ENCODE results near the gene PPFIBP1.

PPFIBP1 gene

DNA sequence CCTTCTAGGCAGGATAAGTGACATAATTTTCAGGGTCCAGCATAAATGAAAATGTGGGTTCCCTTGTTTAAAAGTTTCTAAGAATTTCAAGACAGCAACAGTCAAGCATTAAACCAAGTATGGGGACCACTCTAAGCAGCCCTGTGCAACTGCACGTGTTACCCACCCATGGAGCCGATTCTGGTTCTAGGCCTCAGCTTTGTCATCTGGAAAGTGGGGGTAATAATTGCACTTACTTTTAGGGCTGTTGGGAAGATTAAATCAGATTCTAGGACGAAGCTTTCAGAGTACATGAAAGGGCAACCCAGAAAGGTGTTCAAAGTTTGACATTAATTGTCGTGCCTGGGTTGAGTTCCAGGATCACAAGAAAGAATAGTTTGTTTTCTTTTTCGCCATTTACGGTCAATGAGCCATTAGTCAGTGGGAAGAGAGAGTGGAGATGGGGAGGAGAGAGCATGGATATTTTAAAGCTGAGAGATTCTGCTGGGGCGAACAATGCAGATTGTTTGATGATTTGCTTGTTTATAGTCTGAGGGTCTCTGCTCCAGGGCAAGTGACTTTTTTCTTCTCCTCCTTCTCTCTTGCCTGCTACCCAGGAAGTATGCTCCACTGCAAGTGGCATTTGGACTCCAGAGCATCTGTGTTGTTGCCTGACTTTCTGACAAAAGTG, 10.7 kb upstream of the PPFIBP1 start:
- H3K9me3 ChIP-seq (ENCODE audit: control insufficient read depth, insufficient read depth, low read length) = no peaks in the 10 kb centered on the region
- no peaks in the 10 kb centered on the region for H3K36me3 ChIP-seq (ENCODE audit: control insufficient read depth, insufficient read depth, low read length)
- H3K27me3 ChIP-seq (ENCODE audit: control insufficient read depth, insufficient read depth, low read length) = no peaks in the 10 kb centered on the region
- no peak overlapping the region for H3K27ac ChIP-seq (ENCODE audit: low read depth, low read length)
- no peak overlapping the region for H3K9ac ChIP-seq (ENCODE audit: low read depth, low read length)
- H3K4me3 ChIP-seq (ENCODE audit: low read depth, low read length) = no peak overlapping the region
- H3K4me1 ChIP-seq (ENCODE audit: control insufficient read depth, insufficient read depth, low read length) = peaks cover 8% of the 10 kb centered on the region; the same call in 1 of the 2 replicates

DNA sequence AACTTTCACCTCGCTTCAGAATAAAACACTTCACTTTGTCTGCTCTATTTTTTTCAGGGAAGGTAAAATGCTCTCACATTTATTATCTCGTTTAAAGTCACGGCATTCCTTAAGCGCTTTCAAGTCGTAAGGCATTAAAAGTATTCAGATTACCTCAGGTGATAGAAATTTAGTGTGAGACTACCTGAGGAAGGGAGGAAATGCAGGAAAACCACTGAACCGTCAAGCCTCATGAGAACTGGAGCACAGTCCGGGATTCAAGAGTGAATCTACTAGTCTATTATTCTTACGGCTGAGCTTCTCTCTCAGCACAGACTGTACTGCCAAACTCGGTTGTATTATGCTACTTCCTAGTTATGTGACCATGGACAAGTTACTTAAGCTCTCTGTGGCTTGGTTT, 8.3 kb upstream of the PPFIBP1 start:
- H3K36me3 ChIP-seq (ENCODE audit: control insufficient read depth, insufficient read depth, low read length) = no peaks in the 10 kb centered on the region
- no peaks in the 10 kb centered on the region for H3K9me3 ChIP-seq (ENCODE audit: control insufficient read depth, insufficient read depth, low read length)
- H3K4me1 ChIP-seq (ENCODE audit: control insufficient read depth, insufficient read depth, low read length) = peaks cover 10% of the 10 kb centered on the region
- H3K4me3 ChIP-seq (ENCODE audit: low read depth, low read length) = no peak overlapping the region
- H3K27me3 ChIP-seq (ENCODE audit: control insufficient read depth, insufficient read depth, low read length) = no peaks in the 10 kb centered on the region
- no peak overlapping the region for H3K9ac ChIP-seq (ENCODE audit: low read depth, low read length)
- no peak overlapping the region for H3K27ac ChIP-seq (ENCODE audit: low read depth, low read length)

DNA sequence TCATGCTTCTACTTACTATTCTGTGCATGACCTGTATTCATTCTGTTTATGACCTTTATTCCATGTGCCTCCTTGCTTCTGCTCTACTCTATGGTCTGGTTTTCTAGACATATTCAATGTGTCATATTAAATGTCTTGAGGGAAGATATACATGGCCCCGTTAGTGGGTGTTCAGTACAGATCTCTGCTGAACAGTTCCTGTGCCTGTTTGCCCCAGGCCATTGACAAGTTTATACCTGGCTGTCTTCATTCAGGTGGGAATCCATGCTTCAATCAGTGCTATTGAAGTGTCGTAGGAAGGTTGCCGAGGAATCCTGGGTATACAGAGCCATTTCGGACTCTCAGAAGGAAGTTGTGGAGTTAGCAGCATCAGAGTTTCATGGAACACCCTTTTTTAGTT, 7.4 kb upstream of the PPFIBP1 start:
- H3K9ac ChIP-seq (ENCODE audit: low read depth, low read length) = no peak overlapping the region
- H3K27ac ChIP-seq (ENCODE audit: low read depth, low read length) = no peak overlapping the region
- no peak overlapping the region for H3K4me3 ChIP-seq (ENCODE audit: low read depth, low read length)
- peaks cover 19% of the 10 kb centered on the region for H3K4me1 ChIP-seq (ENCODE audit: control insufficient read depth, insufficient read depth, low read length)
- H3K27me3 ChIP-seq (ENCODE audit: control insufficient read depth, insufficient read depth, low read length) = no peaks in the 10 kb centered on the region
- H3K9me3 ChIP-seq (ENCODE audit: control insufficient read depth, insufficient read depth, low read length) = no peaks in the 10 kb centered on the region
- no peaks in the 10 kb centered on the region for H3K36me3 ChIP-seq (ENCODE audit: control insufficient read depth, insufficient read depth, low read length)

DNA sequence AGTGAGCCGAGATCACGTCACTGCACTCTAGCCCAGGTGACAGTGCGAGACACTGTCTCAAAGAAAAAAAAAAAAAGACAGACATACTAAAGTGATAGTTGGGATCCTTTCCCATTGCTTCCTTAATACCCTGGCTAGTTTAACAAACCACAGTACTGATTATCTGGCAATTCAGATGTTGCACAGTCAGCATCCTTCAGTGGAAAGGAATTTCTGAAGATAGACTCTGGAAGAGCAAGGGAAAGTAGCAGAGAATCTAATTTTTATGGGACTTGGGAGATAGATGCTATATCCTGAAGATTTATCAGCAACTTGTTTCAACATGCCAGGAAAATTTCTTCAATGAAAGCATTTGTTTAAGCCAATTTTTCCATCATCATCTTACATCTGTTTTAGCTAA, 6.5 kb upstream of the PPFIBP1 start:
- Histone ChIP-seq H3K27ac (ENCODE audit: low read depth, low read length) (no peak overlapping the region), H3K9ac (ENCODE audit: low read depth, low read length) (no peak overlapping the region), H3K4me3 (ENCODE audit: low read depth, low read length) (no peak overlapping the region), H3K27me3 (ENCODE audit: control insufficient read depth, insufficient read depth, low read length) (no peaks in the 10 kb centered on the region), H3K4me1 (ENCODE audit: control insufficient read depth, insufficient read depth, low read length) (peaks cover 19% of the 10 kb centered on the region), H3K36me3 (ENCODE audit: control insufficient read depth, insufficient read depth, low read length) (no peaks in the 10 kb centered on the region), H3K9me3 (ENCODE audit: control insufficient read depth, insufficient read depth, low read length) (no peaks in the 10 kb centered on the region)

DNA sequence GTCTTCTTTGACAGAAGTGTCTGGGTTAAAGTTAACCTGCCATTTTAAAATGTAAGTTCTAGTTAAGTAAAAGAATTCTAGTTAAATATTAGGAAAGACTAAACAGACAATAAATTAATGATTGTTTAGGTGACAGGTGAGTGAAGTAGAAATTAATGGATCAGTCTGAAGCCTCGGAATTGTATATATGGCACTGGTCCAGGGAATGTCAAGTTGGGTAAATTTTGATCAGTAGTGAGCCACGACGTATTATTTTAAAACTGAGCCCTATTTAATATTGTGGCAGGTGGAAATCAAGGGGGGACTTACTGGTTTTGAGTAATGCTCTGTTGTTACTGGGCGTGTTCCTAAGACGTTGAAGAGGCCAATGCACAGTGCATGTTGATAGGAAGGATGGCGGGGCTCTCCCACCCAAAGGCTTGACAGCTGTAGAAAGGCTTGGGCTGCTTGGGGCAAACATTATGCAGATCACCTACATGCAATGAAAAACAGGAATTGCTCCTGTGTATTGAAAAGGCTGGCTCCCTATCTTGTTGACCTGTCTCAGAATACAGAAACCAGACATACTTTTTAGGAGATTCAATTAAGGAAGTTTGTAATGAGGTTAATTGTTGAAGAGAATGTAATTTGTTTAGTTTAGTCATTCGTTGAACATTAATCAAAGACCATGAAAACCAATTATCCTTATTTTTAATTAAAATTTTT, 5.9 kb upstream of the PPFIBP1 start:
- Histone ChIP-seq H3K9ac (ENCODE audit: low read depth, low read length) (no peak overlapping the region), H3K27me3 (ENCODE audit: control insufficient read depth, insufficient read depth, low read length) (no peaks in the 10 kb centered on the region), H3K4me1 (ENCODE audit: control insufficient read depth, insufficient read depth, low read length) (peaks cover 21% of the 10 kb centered on the region), H3K4me3 (ENCODE audit: low read depth, low read length) (no peak overlapping the region), H3K9me3 (ENCODE audit: control insufficient read depth, insufficient read depth, low read length) (no peaks in the 10 kb centered on the region), H3K36me3 (ENCODE audit: control insufficient read depth, insufficient read depth, low read length) (no peaks in the 10 kb centered on the region), H3K27ac (ENCODE audit: low read depth, low read length) (no peak overlapping the region)

DNA sequence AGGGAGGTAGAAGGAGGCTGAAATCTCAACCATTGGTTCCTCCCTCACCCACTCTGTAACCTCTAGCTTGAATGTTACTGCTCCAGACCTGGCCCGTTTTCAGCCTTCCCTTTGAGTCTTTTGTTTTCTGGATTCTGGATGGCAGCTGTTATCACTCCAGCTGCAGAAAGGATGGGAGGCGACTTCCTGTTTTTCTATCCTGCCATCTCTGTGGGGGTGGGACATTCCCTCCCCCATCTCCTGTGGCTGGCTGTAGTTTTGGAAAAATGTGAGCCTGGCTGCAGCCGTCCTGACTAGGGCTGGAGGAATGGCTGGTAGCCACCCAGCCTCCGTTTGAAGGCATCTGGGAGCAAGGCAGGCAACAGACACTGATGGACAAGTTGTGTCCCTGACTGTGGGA, 2.9 kb upstream of the PPFIBP1 start:
- Histone ChIP-seq H3K27ac (ENCODE audit: low read depth, low read length) (peak overlapping the region; percentile 44), H3K4me3 (ENCODE audit: low read depth, low read length) (no peak overlapping the region)

DNA sequence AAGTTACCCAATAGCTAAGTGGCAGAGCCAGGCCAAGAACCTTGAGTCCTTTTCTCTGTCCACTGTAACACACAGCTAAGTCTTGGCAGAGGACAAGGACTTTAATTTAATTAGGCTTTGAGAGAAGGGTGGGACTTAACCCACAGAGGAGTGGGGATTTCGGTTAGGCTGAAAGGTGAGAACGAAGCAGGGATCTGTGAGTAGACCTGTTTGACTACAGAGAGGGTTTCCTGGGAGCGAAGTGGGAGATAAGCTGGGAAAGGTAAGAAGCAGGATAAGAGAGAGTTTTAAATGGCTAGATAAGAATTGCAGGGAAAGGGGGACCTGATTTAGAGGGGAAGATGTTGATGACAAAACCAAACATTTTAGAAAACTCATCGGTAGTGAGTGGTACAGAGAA, 2.0 kb upstream of the PPFIBP1 start:
- Histone ChIP-seq H3K9ac (ENCODE audit: low read depth, low read length) (no peak overlapping the region), H3K27ac (ENCODE audit: low read depth, low read length) (no peak overlapping the region), H3K36me3 (ENCODE audit: control insufficient read depth, insufficient read depth, low read length) (no peaks in the 10 kb centered on the region), H3K4me3 (ENCODE audit: low read depth, low read length) (no peak overlapping the region), H3K9me3 (ENCODE audit: control insufficient read depth, insufficient read depth, low read length) (no peaks in the 10 kb centered on the region), H3K27me3 (ENCODE audit: control insufficient read depth, insufficient read depth, low read length) (peaks cover 10% of the 10 kb centered on the region), H3K4me1 (ENCODE audit: control insufficient read depth, insufficient read depth, low read length) (peaks cover 22% of the 10 kb centered on the region)

More for the DNA sequence above, 2.9 kb upstream of the PPFIBP1 start:
- Histone ChIP-seq H3K9ac (ENCODE audit: low read depth, low read length) (peak overlapping the region; percentile 24; the same call in 1 of the 2 replicates), H3K36me3 (ENCODE audit: control insufficient read depth, insufficient read depth, low read length) (no peaks in the 10 kb centered on the region), H3K9me3 (ENCODE audit: control insufficient read depth, insufficient read depth, low read length) (no peaks in the 10 kb centered on the region), H3K27me3 (ENCODE audit: control insufficient read depth, insufficient read depth, low read length) (peaks cover 5% of the 10 kb centered on the region), H3K4me1 (ENCODE audit: control insufficient read depth, insufficient read depth, low read length) (peaks cover 22% of the 10 kb centered on the region)

DNA sequence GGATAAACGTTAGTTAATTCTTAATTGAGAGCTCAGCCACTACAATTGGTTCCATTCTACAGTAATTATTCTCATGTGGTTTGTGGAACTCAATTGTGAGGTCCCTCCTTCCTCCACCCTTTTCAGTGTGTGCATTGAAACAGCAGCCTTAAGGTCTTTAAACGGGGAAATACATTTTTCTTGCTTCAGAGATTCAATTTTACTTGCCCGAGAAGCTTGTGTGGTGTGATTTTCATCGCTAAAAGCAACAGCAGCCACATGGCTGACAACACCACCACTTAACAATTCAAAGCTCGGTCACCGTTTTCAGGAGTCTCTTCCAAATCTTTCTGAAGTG, 733 bp upstream of the PPFIBP1 start:
- Histone ChIP-seq H3K27me3 (ENCODE audit: control insufficient read depth, insufficient read depth, low read length) (peaks cover 10% of the 10 kb centered on the region), H3K9me3 (ENCODE audit: control insufficient read depth, insufficient read depth, low read length) (no peaks in the 10 kb centered on the region), H3K36me3 (ENCODE audit: control insufficient read depth, insufficient read depth, low read length) (no peaks in the 10 kb centered on the region), H3K4me3 (ENCODE audit: low read depth, low read length) (peak overlapping the region; percentile 97), H3K4me1 (ENCODE audit: control insufficient read depth, insufficient read depth, low read length) (peaks cover 22% of the 10 kb centered on the region), H3K27ac (ENCODE audit: low read depth, low read length) (peak overlapping the region; percentile 98), H3K9ac (ENCODE audit: low read depth, low read length) (peak overlapping the region; percentile 91)

DNA sequence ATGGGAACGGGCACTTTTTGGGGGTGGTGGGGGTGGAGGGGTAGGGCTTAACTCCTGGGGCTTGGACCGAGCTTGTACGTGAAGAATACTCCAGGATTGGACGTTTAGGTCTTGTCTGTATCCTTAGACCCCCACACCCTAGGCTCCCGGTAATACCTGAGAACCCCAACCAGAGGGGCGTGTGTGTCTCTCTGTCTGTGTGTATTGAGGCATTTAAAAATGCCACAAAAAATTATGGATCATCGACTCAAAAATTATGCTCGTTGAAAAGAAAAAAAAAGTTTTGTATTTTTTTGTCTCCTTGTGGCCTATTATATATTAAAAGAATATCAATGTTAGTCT, 459 bp downstream of the PPFIBP1 start:
- H3K9ac ChIP-seq (ENCODE audit: low read depth, low read length) = peak overlapping the region; percentile 88
- H3K4me1 ChIP-seq (ENCODE audit: control insufficient read depth, insufficient read depth, low read length) = peaks cover 22% of the 10 kb centered on the region
- H3K36me3 ChIP-seq (ENCODE audit: control insufficient read depth, insufficient read depth, low read length) = no peaks in the 10 kb centered on the region
- H3K4me3 ChIP-seq (ENCODE audit: low read depth, low read length) = peak overlapping the region; percentile 97
- peak overlapping the region; percentile 89 for H3K27ac ChIP-seq (ENCODE audit: low read depth, low read length)
- peaks cover 10% of the 10 kb centered on the region for H3K27me3 ChIP-seq (ENCODE audit: control insufficient read depth, insufficient read depth, low read length)
- no peaks in the 10 kb centered on the region for H3K9me3 ChIP-seq (ENCODE audit: control insufficient read depth, insufficient read depth, low read length)

DNA sequence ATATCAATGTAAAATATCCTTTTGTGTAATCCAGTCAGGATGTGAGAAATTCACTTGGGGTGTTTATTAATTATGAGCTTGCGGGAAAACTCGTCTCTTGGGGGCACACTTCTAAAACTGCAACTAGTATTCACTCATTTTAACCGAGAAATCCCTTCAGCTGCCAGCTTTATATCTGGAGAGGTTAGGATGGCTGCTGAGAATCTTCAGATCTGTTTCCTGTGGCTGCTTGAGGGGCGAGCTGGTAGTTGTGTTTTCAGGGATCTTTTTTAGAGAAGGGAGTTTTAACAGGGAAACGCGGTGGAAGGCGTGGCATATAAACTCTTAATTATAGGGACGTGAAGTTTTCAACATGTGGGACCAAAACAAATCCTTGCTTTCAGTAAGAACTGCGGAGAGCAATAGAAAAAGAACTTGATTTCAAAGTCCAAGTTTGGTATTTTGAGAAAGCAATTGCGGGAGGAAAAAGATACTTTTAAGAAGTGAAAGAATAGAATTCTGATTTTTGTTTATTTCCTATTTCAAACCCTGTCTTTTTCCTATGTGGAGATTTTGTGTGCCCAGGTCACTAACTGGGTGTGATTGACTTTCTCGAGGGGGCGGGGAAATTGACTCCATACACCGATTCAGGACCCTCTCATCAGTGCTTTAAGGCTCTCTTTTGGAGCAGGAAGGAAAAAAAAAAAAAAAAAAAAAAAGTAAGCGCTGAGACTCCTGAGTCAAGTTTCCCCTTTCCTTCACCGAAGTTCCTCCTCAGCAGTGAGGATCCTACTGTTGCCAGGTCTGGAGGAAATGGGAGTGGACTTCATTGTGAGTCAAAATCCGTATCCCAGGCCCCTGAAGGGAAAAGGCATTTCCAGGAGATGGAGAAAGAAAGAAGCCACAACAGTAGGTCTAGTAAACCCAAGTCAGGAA, 1.1 kb downstream of the PPFIBP1 start:
- Histone ChIP-seq H3K4me1 (ENCODE audit: control insufficient read depth, insufficient read depth, low read length) (peaks cover 23% of the 10 kb centered on the region), H3K36me3 (ENCODE audit: control insufficient read depth, insufficient read depth, low read length) (no peaks in the 10 kb centered on the region), H3K9me3 (ENCODE audit: control insufficient read depth, insufficient read depth, low read length) (no peaks in the 10 kb centered on the region), H3K27me3 (ENCODE audit: control insufficient read depth, insufficient read depth, low read length) (peaks cover 10% of the 10 kb centered on the region), H3K4me3 (ENCODE audit: low read depth, low read length) (peak overlapping the region; percentile 97), H3K9ac (ENCODE audit: low read depth, low read length) (no peak overlapping the region; the same call in 1 of the 2 replicates), H3K27ac (ENCODE audit: low read depth, low read length) (no peak overlapping the region)

DNA sequence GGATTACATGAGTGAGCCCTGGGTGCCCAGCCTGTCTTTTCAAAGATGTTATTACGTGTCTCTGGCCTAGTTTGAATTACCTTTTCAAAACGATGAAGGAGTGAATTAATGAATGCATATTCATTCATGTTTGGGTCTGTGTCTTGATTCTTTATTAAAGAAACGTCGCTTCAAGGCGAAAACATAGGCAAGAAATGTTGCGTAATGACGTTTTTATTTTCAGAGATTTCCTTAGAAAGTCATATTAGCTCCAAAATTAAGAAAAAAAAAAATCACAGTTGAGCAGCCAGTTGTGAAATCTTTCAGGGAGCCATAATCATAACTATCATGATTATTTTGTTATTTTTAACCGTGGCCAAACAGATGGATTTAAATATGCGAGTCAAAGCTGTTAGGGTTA, 3.5 kb downstream of the PPFIBP1 start:
- no peak overlapping the region for H3K9ac ChIP-seq (ENCODE audit: low read depth, low read length)
- no peak overlapping the region for H3K27ac ChIP-seq (ENCODE audit: low read depth, low read length)
- H3K27me3 ChIP-seq (ENCODE audit: control insufficient read depth, insufficient read depth, low read length) = peaks cover 10% of the 10 kb centered on the region
- H3K9me3 ChIP-seq (ENCODE audit: control insufficient read depth, insufficient read depth, low read length) = no peaks in the 10 kb centered on the region
- no peak overlapping the region for H3K4me3 ChIP-seq (ENCODE audit: low read depth, low read length)
- no peaks in the 10 kb centered on the region for H3K36me3 ChIP-seq (ENCODE audit: control insufficient read depth, insufficient read depth, low read length)
- peaks cover 17% of the 10 kb centered on the region for H3K4me1 ChIP-seq (ENCODE audit: control insufficient read depth, insufficient read depth, low read length)

Data from HUES48 (cell line).